K562 treated with DMSO at 1 percent for 4 hours (cell line): ENCODE results near the gene CDK5RAP3. TPM values are rescaled to one million over a fixed set of nuclear protein-coding genes. Genes with fewer than 3 reads are reported as not detected.

ENCODE experiments used
- total RNA-seq: library from RNA; unstranded; fragments of 300-600 nt; gene quantifications from 2 replicates; pipeline ENCODE4 v1.2.3, GENCODE V29; 2022; ENCODE audit not compliant: insufficient read depth

Gene CDK5RAP3, protein sequence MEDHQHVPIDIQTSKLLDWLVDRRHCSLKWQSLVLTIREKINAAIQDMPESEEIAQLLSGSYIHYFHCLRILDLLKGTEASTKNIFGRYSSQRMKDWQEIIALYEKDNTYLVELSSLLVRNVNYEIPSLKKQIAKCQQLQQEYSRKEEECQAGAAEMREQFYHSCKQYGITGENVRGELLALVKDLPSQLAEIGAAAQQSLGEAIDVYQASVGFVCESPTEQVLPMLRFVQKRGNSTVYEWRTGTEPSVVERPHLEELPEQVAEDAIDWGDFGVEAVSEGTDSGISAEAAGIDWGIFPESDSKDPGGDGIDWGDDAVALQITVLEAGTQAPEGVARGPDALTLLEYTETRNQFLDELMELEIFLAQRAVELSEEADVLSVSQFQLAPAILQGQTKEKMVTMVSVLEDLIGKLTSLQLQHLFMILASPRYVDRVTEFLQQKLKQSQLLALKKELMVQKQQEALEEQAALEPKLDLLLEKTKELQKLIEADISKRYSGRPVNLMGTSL
- total RNA-seq: 155 and 172 TPM in 2 replicates

DNA sequence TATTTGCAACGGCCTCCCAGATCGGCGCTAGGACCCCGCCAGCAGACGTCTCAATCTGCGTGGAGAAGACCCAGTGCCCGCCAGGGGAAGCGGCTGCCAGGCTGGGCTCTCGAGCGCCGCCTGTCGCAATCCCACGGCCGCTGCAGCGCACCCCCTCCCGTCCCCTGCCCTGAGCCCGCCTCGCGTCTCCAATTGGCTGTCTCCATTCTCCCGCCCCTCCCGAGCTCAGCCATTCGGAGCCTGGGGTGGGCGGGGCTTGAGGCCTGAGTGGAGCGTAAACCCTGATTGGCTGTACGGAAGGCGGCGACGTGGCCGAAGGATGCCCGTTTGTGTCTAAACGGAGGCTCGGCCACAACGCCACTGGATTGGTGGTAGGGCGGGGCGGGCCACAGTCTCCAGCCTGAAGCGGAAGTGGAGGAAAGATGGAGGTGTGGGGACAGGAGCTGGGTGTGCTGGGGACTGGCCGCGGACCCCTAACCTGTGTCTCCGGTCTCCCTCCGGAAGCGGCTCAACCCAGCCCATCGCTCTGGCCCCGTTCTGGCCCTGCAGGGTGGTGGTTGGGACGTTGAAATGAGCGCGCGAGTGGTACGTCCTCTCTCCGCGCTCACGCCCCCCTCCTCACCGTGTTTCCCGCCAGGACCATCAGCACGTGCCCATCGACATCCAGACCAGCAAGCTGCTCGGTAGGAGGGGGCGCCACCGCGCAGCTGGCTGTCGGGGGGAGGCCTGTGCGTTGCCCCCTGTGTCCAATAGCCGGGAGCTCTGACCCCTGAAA, at the start of gene CDK5RAP3:
Gene CDK5RAP3 (plus strand): TSS at position 389 of the 775 bp plus-strand sequence. CDS start 34 bp downstream, at position 423.

DNA sequence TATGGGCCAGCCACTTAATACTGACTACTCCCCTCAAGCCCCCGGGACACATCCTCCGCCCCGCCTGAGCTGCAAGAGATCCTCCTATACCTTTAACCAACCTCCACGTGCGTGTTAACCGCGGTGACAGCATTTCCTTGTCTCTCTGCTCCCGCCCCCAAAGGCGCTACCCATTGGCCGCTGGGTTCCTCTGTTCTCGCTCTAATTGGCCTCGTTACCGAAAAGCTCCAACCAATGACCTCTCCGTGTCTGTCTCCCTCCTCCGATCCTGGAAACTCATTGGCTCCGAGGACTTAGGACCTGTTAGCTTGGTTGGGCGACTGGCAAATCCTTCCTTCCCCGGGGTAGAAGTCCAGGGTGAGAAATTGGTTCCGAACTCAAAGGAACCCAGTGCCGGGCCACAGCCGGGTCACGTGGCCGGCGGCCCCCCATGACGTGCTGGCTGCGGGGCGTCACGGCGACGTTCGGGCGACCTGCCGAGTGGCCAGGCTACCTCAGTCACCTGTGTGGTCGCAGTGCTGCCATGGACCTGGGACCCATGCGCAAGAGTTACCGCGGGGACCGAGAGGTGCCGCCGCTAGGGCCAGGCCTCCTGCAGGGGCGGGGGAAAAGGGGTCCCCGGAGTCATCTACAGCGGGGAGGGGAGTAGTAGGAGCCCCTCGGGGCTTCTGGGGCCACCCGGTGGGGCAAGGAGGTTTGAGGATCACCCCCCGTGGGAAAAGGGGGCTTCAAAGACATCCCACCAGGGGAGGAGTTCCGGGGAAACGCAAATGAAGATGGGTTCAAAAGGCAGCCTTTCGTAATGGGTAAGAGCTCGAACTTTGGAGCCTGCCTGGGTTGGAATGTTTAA, 29.4 kb upstream of the CDK5RAP3 start, which contains the start of gene PNPO:
Gene PNPO (plus strand): TSS at position 326 of the 850 bp plus-strand sequence. CDS start 105 bp downstream, at position 431.

DNA sequence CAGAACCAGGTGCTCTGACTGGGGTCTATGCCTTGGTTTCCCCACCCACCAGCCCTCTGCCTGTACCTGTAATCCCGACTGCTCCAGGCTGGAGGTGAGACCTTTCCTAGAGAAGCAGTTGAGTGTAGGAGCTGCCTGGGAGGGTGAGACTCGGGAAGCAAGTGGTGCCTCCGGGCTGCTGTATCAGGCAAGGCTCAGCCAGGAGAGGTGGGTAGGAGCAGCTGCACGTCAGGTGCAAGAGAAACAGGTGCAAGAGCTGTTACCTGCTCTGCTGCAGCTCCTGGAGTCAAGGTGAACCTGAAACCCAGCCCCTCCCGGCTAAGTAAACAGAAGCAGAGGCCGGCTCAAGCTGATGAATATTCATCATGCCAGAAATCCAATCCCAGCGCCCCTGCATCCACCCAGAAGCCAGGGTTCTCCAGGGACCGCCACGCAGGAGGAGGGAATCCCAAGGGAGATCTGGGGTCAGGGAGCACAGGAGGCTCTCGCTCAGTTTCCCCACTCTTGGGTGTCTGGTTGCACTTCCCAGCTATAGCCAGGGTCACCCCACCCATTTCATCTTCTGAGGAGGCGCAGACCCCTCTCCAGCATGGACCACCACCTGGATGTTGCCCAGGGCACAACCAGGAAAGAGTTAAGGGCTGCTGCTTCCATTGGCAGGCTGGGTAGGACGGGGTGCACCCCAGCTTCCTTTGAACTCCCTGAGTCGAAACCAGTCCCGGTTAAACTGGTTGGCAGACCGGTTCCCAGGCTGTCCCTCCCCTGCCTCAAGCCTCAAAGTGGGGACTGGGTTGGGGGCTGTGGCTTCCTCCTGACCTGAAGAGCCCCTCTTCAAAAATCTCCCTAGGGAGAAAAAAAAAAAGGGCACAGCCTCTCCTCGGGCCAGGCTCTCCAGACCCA, 13.1 kb upstream of the CDK5RAP3 start, which contains the start of gene PRR15L:
Gene PRR15L (minus strand): TSS at position 293 of the 900 bp plus-strand sequence. CDS start 4,649 bp downstream, outside the sequence.

Other genes starting within 250 kb of the CDK5RAP3 start
- not detected in 2 replicates for gene TBX21, start 237.9 kb upstream of the CDK5RAP3 start, total RNA-seq
- 7.3 and 10.4 TPM in 2 replicates for gene OSBPL7, start 149.3 kb upstream of the CDK5RAP3 start, total RNA-seq
- 86.5 and 91.3 TPM in 2 replicates for gene MRPL10, start 139.6 kb upstream of the CDK5RAP3 start, total RNA-seq
- gene LRRC46, start 139.4 kb upstream of the CDK5RAP3 start, total RNA-seq: 1.1 and 1.2 TPM in 2 replicates
- 14.6 and 19.6 TPM in 2 replicates for gene SCRN2, start 129.8 kb upstream of the CDK5RAP3 start, total RNA-seq
- gene SP6, start 120.0 kb upstream of the CDK5RAP3 start, total RNA-seq: 8.9 and 9.5 TPM in 2 replicates
- 14.9 and 15.0 TPM in 2 replicates for gene SP2, start 74.9 kb upstream of the CDK5RAP3 start, total RNA-seq
- 7.3 and 8.2 TPM in 2 replicates for gene PNPO, start 29.5 kb upstream of the CDK5RAP3 start, total RNA-seq
- not detected in 2 replicates for gene PRR15L, start 13.2 kb upstream of the CDK5RAP3 start, total RNA-seq
- gene COPZ2, start 66.7 kb downstream of the CDK5RAP3 start, total RNA-seq: not detected in 2 replicates
- gene NFE2L1, start 77.2 kb downstream of the CDK5RAP3 start, total RNA-seq: 151 and 167 TPM in 2 replicates
- 37.5 and 45.3 TPM in 2 replicates for gene CBX1, start 130.4 kb downstream of the CDK5RAP3 start, total RNA-seq
- gene SNX11, start 136.7 kb downstream of the CDK5RAP3 start, total RNA-seq: 19.2 and 32.7 TPM in 2 replicates